GM23338 (cell line): ENCODE results near the gene OBI1. TPM values are rescaled to one million over a fixed set of nuclear protein-coding genes. Genes with fewer than 3 reads are reported as not detected.
A peak's percentile ranks its signal among the peaks of the same experiment; 100 is the strongest.

Source experiments
- ATAC-seq: fragments of 200-7000 bp; cut with Tn5 transposase; 3 replicates; pipeline ENCODE4 v1.9.1; 2020
- DNase-seq: peaks from one replicate; pipeline ENCODE4 v3.0.0-alpha.2; 2015; ENCODE audit warnings: low spot score
- H2AFZ ChIP-seq: fragments of 200-600 bp; sonication (generic); 2 replicates; pipeline ENCODE4 v1.8.0; 2016; ENCODE audit warnings: antibody characterized with exemption, mild to moderate bottlenecking, moderate library complexity
- H3F3A ChIP-seq: fragments of 200-600 bp; sonication (generic); replicated peaks from 2 replicates; pipeline ENCODE4 v1.8.0; 2017; ENCODE audit warnings: antibody characterized with exemption, mixed run types, low read depth
- H3K27ac ChIP-seq: fragments of 200-600 bp; sonication (generic); 2 replicates; pipeline ENCODE4 v1.6.1; 2016; ENCODE audit warnings: low read depth
- H3K27me3 ChIP-seq: fragments of 200-600 bp; sonication (generic); 2 replicates; pipeline ENCODE4 v1.8.0; 2016; ENCODE audit warnings: mild to moderate bottlenecking, mixed run types, moderate library complexity; ENCODE audit not compliant: insufficient read depth
- H3K36me3 ChIP-seq: fragments of 200-600 bp; sonication (generic); 2 replicates; pipeline ENCODE4 v1.8.0; 2016; ENCODE audit warnings: mild to moderate bottlenecking; ENCODE audit not compliant: insufficient read depth
- H3K4me1 ChIP-seq: fragments of 200-600 bp; sonication (generic); 2 replicates; pipeline ENCODE4 v1.8.0; 2016; ENCODE audit warnings: mild to moderate bottlenecking, moderate library complexity; ENCODE audit not compliant: insufficient read depth
- H3K4me2 ChIP-seq: fragments of 200-600 bp; sonication (generic); 2 replicates; pipeline ENCODE4 v1.7.1; 2017; ENCODE audit warnings: mixed run types
- H3K4me3 ChIP-seq: fragments of 200-600 bp; sonication (generic); 2 replicates; pipeline ENCODE4 v1.6.1; 2016; ENCODE audit warnings: mixed run types
- H3K79me2 ChIP-seq: fragments of 200-600 bp; sonication (generic); replicated peaks from 2 replicates; pipeline ENCODE4 v1.8.0; 2017; ENCODE audit warnings: mild to moderate bottlenecking; ENCODE audit not compliant: insufficient read depth
- H3K9me2 ChIP-seq: fragments of 200-600 bp; sonication (generic); 2 replicates; pipeline ENCODE4 v1.8.0; 2017; ENCODE audit not compliant: insufficient read depth
- H4K20me1 ChIP-seq: fragments of 200-600 bp; sonication (generic); replicated peaks from 2 replicates; pipeline ENCODE4 v1.8.0; 2017; ENCODE audit warnings: mild to moderate bottlenecking; ENCODE audit not compliant: insufficient read depth
- H3K27ac Mint-ChIP-seq: 2 replicates; pipeline ENCODE4 v1.8.0; 2020; ENCODE audit warnings: inconsistent platforms, mild to moderate bottlenecking, moderate library complexity, mixed read lengths
- H3K27me3 Mint-ChIP-seq: 3 replicates; pipeline ENCODE4 v1.8.0; 2022; ENCODE audit warnings: low read depth, mild to moderate bottlenecking, moderate library complexity, mixed read lengths, inconsistent platforms; ENCODE audit not compliant: insufficient read depth, poor library complexity
- H3K36me3 Mint-ChIP-seq: 3 replicates; pipeline ENCODE4 v1.8.0; 2021; ENCODE audit warnings: low read depth, mild to moderate bottlenecking, inconsistent platforms, moderate library complexity, mixed read lengths
- H3K4me1 Mint-ChIP-seq: 3 replicates; pipeline ENCODE4 v1.8.0; 2020; ENCODE audit warnings: mild to moderate bottlenecking, inconsistent platforms, mixed read lengths
- H3K4me3 Mint-ChIP-seq: 3 replicates; pipeline ENCODE4 v1.8.0; 2021; ENCODE audit warnings: moderate library complexity, mild to moderate bottlenecking, inconsistent platforms, mixed read lengths
- H3K9me3 Mint-ChIP-seq: 3 replicates; pipeline ENCODE4 v1.8.0; 2020; ENCODE audit warnings: moderate library complexity, mild to moderate bottlenecking, inconsistent platforms, mixed read lengths
- CREB1 ChIP-seq: fragments of 250-450 bp; sonication (Bioruptor Pico); IDR thresholded peaks from 2 replicates; pipeline ENCODE4 v1.5.0; 2020; ENCODE audit warnings: low read depth, mild to moderate bottlenecking, moderate library complexity
- CTCF ChIP-seq, 2 experiments: fragments of 200-600 bp in 1 of 2; sonication (generic) in 1 of 2; conservative IDR thresholded peaks; 2 replicates each; pipeline versions ENCODE4 v1.5.1 to v1.6.1; 2016 to 2017; ENCODE audit warnings: antibody characterized with exemption in 2 of 2, low read depth in 2 of 2, mild to moderate bottlenecking in 2 of 2, moderate library complexity in 1 of 2
- ETS1 ChIP-seq: IDR thresholded peaks from 2 replicates; pipeline ENCODE4 v1.6.1; 2016; ENCODE audit warnings: antibody characterized with exemption
- EZH2phosphoT487 ChIP-seq: fragments of 200-600 bp; sonication (generic); IDR thresholded peaks from one replicate; pipeline ENCODE4 v1.8.1; 2018; ENCODE audit warnings: antibody characterized with exemption; ENCODE audit not compliant: unreplicated experiment
- JUNB ChIP-seq: IDR thresholded peaks from one replicate; pipeline ENCODE4 v1.6.1; 2016; ENCODE audit warnings: antibody characterized with exemption; ENCODE audit not compliant: unreplicated experiment
- NANOG ChIP-seq: IDR thresholded peaks from 2 replicates; pipeline ENCODE4 v1.6.1; 2016; ENCODE audit warnings: antibody characterized with exemption, borderline replicate concordance
- POLR2AphosphoS5 ChIP-seq: IDR thresholded peaks from 2 replicates; pipeline ENCODE4 v1.6.1; 2016; ENCODE audit warnings: antibody characterized with exemption, low read depth
- ZNF462 ChIP-seq: fragments of 250-450 bp; sonication (Bioruptor Pico); IDR thresholded peaks from 2 replicates; pipeline ENCODE4 v1.5.0; 2020; ENCODE audit warnings: mild to moderate bottlenecking, moderate library complexity
- polyA plus RNA-seq: library from polyadenylated mRNA; unstranded; fragments of >200 nt; fragmentation: Nextera tagmentation; extraction: Ambion mirVana; gene quantifications from 2 replicates; pipeline ENCODE4 v1.2.1, GENCODE V29; 2016
- total RNA-seq: library from RNA; depleted of rRNA; stranded (reverse); fragments of >200 nt; shearing (Covaris generic); gene quantifications from 2 replicates; pipeline ENCODE4 v1.2.3, GENCODE V29; 2014

OBI1 gene
- total and polyA plus RNA-seq, 2 experiments from 2014 or later = 8.2 to 11.1 TPM

- no peak for TF ChIP-seq ZNF462 (CRISPR knock-in tag)
These were observed 41.4 kb upstream of the OBI1 start (continued) for GRCh38 chr13:78700121-78700910.

- H3K27me3 ChIP-seq = no peaks in the 10 kb centered on the region
- no peak overlapping the region for H3K27ac ChIP-seq
- no peak overlapping the region for H3K4me2 ChIP-seq
- no peaks in the 10 kb centered on the region for H3F3A ChIP-seq
- no peak overlapping the region for H3K4me3 ChIP-seq
- no peaks in the 10 kb centered on the region for H3K79me2 ChIP-seq
- Mint-ChIP-seq H3K36me3 (no peaks in the 10 kb centered on the region), H3K9me3 (no peaks in the 10 kb centered on the region), H3K27me3 (no peaks in the 10 kb centered on the region), H3K27ac (no peak overlapping the region), H3K4me3 (no peak overlapping the region), H3K4me1 (peaks cover 3% of the 10 kb centered on the region; the same call in 2 of the 3 replicates)
- H2AFZ ChIP-seq = no peak overlapping the region
- H4K20me1 ChIP-seq = no peaks in the 10 kb centered on the region
- H3K36me3 ChIP-seq = no peaks in the 10 kb centered on the region
- H3K4me1 ChIP-seq = no peaks in the 10 kb centered on the region
- peak; percentile 78 for ATAC-seq
- H3K9me2 ChIP-seq = no peaks in the 10 kb centered on the region
- peak; percentile 54 for DNase-seq
- TF ChIP-seq JUNB (no peak), POLR2AphosphoS5 (no peak), EZH2phosphoT487 (no peak), CTCF (conservative IDR thresholded peaks at IDR 0.05; ENCODE audit: low read depth in 2 of 2) (peak; percentile 25 to 55; a peak in 3 of 4 replicates), CREB1 (CRISPR knock-in tag) (no peak), ETS1 (no peak), NANOG (no peak)
These were observed 30.1 kb upstream of the OBI1 start for GRCh38 chr13:78689011-78689410.
